GM12878 (cell line): ENCODE measurements around the gene SIK3. TPM values are rescaled to one million over a fixed set of nuclear protein-coding genes. Genes with fewer than 3 reads are reported as not detected.

Source experiments
- ATAC-seq: fragments of 200-7000 bp; cut with Tn5 transposase; 3 replicates; pipeline ENCODE4 v1.9.1; 2020; ENCODE audit warnings: mild to moderate bottlenecking, moderate library complexity
- BruUV-seq: library from RNA; stranded (reverse); fragments of 400-500 nt; replicated peaks from 2 replicates; lab custom pipeline; 2021; lab: Mats Ljungman, UMichigan
- CTCF ChIA-PET: fragments of 300-600 bp; sonication (Branson Sonifier 250); formaldehyde crosslinking; extraction: SDS; loops from one replicate; lab custom pipeline; 2021; ENCODE audit warnings: inconsistent platforms; lab: Yijun Ruan, JAX
- POLR2A ChIA-PET: fragments of 350-600 bp; formaldehyde crosslinking; extraction: SDS; loops from one replicate; lab custom pipeline; 2021; ENCODE audit warnings: inconsistent platforms; lab: Charles Lee
- RAD21 ChIA-PET: fragments of 300-600 bp; sonication (Branson Sonifier 250); formaldehyde crosslinking; loops from one replicate; lab custom pipeline; 2023; ENCODE audit warnings: antibody characterized with exemption; ENCODE audit not compliant: unreplicated experiment; lab: Charles Lee
- SMC1A ChIA-PET: fragments of 300-600 bp; sonication (Branson Sonifier 250); formaldehyde crosslinking; loops from one replicate; lab custom pipeline; 2023; ENCODE audit not compliant: unreplicated experiment, uncharacterized antibody; lab: Charles Lee
- DNase-seq: peaks from one replicate; pipeline ENCODE4 v3.0.0-alpha.2; 2011; ENCODE audit warnings: low read depth, low spot score
- FAIRE-seq: peaks from 3 replicates; lab custom pipeline; 2011; peaks lifted over from hg19 to GRCh38; lab: Jason Lieb, UNC
- H2AFZ ChIP-seq: 2 replicates; pipeline ENCODE4 v1.6.0; 2011; ENCODE audit warnings: low read depth, low read length, control low read depth; ENCODE audit not compliant: control insufficient read depth
- H3K27ac ChIP-seq: 2 replicates; pipeline ENCODE4 v1.5.1; 2011; ENCODE audit warnings: control low read depth; ENCODE audit not compliant: control insufficient read depth, insufficient read depth
- H3K27me3 ChIP-seq, 2 experiments: replicated peaks in 1 of 2; 2 replicates each; pipeline versions ENCODE4 v1.6.0 to v1.6.1; 2011; ENCODE audit warnings: low read length in 1 of 2; ENCODE audit not compliant: control insufficient read depth in 2 of 2, insufficient read depth in 2 of 2
- H3K36me3 ChIP-seq, 2 experiments: 2 replicates each; pipeline ENCODE4 v1.5.1; 2011; ENCODE audit warnings: low read length in 1 of 2; ENCODE audit not compliant: control insufficient read depth in 2 of 2, insufficient read depth in 2 of 2
- H3K4me1 ChIP-seq: 2 replicates; pipeline ENCODE4 v1.6.1; 2011; ENCODE audit warnings: mild to moderate bottlenecking, low read length, moderate library complexity, mixed read lengths; ENCODE audit not compliant: control insufficient read depth, insufficient read depth
- H3K4me2 ChIP-seq: 2 replicates; pipeline ENCODE4 v1.6.0; 2011; ENCODE audit warnings: control low read depth; ENCODE audit not compliant: control insufficient read depth, insufficient read depth
- H3K4me3 ChIP-seq: fragments of 200-600 bp; sonication (generic); 2 replicates; pipeline ENCODE4 v1.5.1; 2016
- H3K79me2 ChIP-seq: 2 replicates; pipeline ENCODE4 v1.6.0; 2011; ENCODE audit warnings: low read length; ENCODE audit not compliant: control insufficient read depth, insufficient read depth
- H3K9ac ChIP-seq: 2 replicates; pipeline ENCODE4 v1.8.0; 2011; ENCODE audit warnings: low read length, control low read depth, mixed read lengths; ENCODE audit not compliant: control insufficient read depth, insufficient read depth
- H3K9me3 ChIP-seq: replicated peaks from 3 replicates; pipeline ENCODE4 v1.5.1; 2011; ENCODE audit warnings: mild to moderate bottlenecking, low read length; ENCODE audit not compliant: control insufficient read depth, insufficient read depth
- H4K20me1 ChIP-seq: 2 replicates; pipeline ENCODE4 v1.6.0; 2011; ENCODE audit not compliant: control insufficient read depth, insufficient read depth
- BHLHE40 ChIP-seq, 2 experiments: fragments of 450-650 bp in 1 of 2; IDR thresholded peaks; 2 replicates each; pipeline ENCODE4 v1.6.1; 2011 to 2017; ENCODE audit warnings: low read depth in 2 of 2, borderline replicate concordance in 1 of 2, improper control_type of control experiment in 1 of 2, low read length in 1 of 2, mild to moderate bottlenecking in 1 of 2
- ETV6 ChIP-seq, 2 experiments: fragments of 450-650 bp in 1 of 2; IDR thresholded peaks in 1 of 2; conservative IDR thresholded peaks in 1 of 2; 2 replicates each; pipeline ENCODE4 v1.6.1; 2014; ENCODE audit warnings: antibody characterized with exemption in 1 of 2, borderline replicate concordance in 1 of 2, low read depth in 1 of 2, mild to moderate bottlenecking in 1 of 2, moderate library complexity in 1 of 2
- PAX5 ChIP-seq: IDR thresholded peaks from 2 replicates; pipeline ENCODE4 v1.6.1; 2011; ENCODE audit warnings: low read depth, low read length, borderline replicate concordance
- POLR2AphosphoS2 ChIP-seq: IDR thresholded peaks from 2 replicates; pipeline ENCODE4 v1.6.1; 2011; ENCODE audit warnings: low read depth, mild to moderate bottlenecking, low read length, improper control_type of control experiment, moderate library complexity
- RCOR1 ChIP-seq: conservative IDR thresholded peaks from 2 replicates; pipeline ENCODE4 v1.6.1; 2012; ENCODE audit warnings: low read depth, low read length, improper control_type of control experiment
- SMAD5 ChIP-seq: IDR thresholded peaks from 2 replicates; pipeline ENCODE4 v1.6.1; 2016; ENCODE audit warnings: antibody characterized with exemption, low read depth
- STAT1 ChIP-seq: fragments of 450-650 bp; conservative IDR thresholded peaks from 2 replicates; pipeline ENCODE4 v1.6.1; 2014; ENCODE audit warnings: antibody characterized with exemption, mild to moderate bottlenecking
- WGBS: methylation state at CpG from one replicate; pipeline ENCODE4 v1.1.6; 2016; ENCODE audit warnings: low lambda C conversion rate; ENCODE audit not compliant: insufficient replicate concordance, insufficient coverage; ENCODE audit errors: missing lambda C conversion rate; 5-methylcytosine and 5-hydroxymethylcytosine counted together
- in situ Hi-C: fragments of 300-500 bp; cut with MboI; formaldehyde crosslinking; loops from 9 replicates; pipeline ENCODE4 v1.14.3; 2018; ENCODE audit warnings: mixed read lengths
- intact Hi-C: fragments of 100-400 bp; cut with micrococcal nuclease; formaldehyde crosslinking; loops from one replicate; pipeline ENCODE4 v1.14.2; 2022; ENCODE audit not compliant: unreplicated experiment
- polyA plus RNA-seq, 11 experiments: library from polyadenylated mRNA; depleted of rRNA in 4 of 11; unstranded in 6 of 11; stranded (reverse) in 5 of 11; fragments of >200 nt; fragmentation: Nextera tagmentation in 4 of 11; fragmentation: Illumina TruSeq in 1 of 11; extraction: Ambion mirVana in 4 of 11; extraction: Trizol in 1 of 11; gene quantifications; 1 replicate in 1 of 11; 2 replicates in 10 of 11; pipeline versions ENCODE4 v1.2.1 to v1.2.3, GENCODE V29; 2011 to 2016; ENCODE audit warnings: inconsistent platforms in 2 of 11, missing spikeins in 2 of 11, low read depth in 1 of 11
- total RNA-seq, 4 experiments: library from RNA; depleted of rRNA in 3 of 4; stranded (reverse); fragments of >200 nt in 3 of 4; fragmentation: Illumina TruSeq in 1 of 4; extraction: Trizol in 1 of 4; gene quantifications; 2 replicates each; pipeline versions ENCODE4 v1.2.1 to v1.2.3, GENCODE V29; 2013 to 2021

Gene SIK3
- total and polyA plus RNA-seq, 10 of the 15 experiments (the other 5 are each of a cell fraction or from before 2014, with no cell fraction given) = 2.5 to 31.9 (median 11.1) TPM

DNA sequence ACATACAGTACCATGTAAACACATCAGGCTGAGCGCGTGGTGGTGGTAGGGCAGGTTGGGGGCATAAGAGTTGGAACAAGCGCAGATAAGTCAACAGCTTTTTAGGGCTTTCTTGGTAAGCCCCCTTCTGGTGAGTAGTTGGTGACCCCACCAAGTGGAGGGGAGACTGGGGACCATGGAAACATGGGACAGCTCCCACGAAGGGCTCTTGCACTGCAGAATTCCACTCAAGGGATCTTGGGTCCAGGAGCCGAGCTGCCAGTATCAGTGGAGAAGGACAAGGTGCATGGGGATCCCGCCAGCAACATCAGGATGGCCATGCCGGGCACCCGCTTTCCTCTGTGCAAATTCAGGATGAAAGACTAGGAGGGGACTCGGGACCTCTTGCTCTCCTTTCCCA, 254.6 kb downstream of the SIK3 start:
- CTCF ChIA-PET = interaction anchor here (1.6 kb wide), 1 partner anchor 53 kb away, joined by 3 read pairs; the partner anchor contains the start of gene APOA5
- no peak for ATAC-seq
- H3K79me2 ChIP-seq = no peaks in the 10 kb centered on the region
- H2AFZ ChIP-seq = no peak overlapping the region
- SMC1A ChIA-PET = no interaction called here
- FAIRE-seq = no peak
- H3K4me1 ChIP-seq = no peaks in the 10 kb centered on the region
- POLR2A ChIA-PET = no interaction called here
- no peak overlapping the region for H3K4me3 ChIP-seq
- BruUV-seq = no TSS peak
- no peak overlapping the region for H3K4me2 ChIP-seq
- H4K20me1 ChIP-seq = no peaks in the 10 kb centered on the region
- no peaks in the 10 kb centered on the region for H3K27me3 ChIP-seq
- RAD21 ChIA-PET = interaction anchor here (1.1 kb wide), 1 partner anchor 336 kb away, joined by 3 read pairs; no protein-coding TSS in a partner anchor
- 93% methylated on average over 9 of the region's 9 CpGs for WGBS
- TF ChIP-seq SMAD5 = no peak
- TF ChIP-seq ETV6 (conservative IDR thresholded peaks at IDR 0.05 in 1 of 2, IDR thresholded peaks at IDR 0.05 in 1 of 2; ENCODE audit: borderline replicate concordance in 1 of 2, low read depth in 1 of 2) = no peak
- in situ Hi-C loops = no loop called here
- H3K27ac ChIP-seq = no peak overlapping the region
- H3K36me3 ChIP-seq = peaks cover 11 to 14% of the 10 kb centered on the region in 2 experiments; a peak in 3 of 4 replicates
- no peaks in the 10 kb centered on the region for H3K9me3 ChIP-seq
- intact Hi-C loops = no loop called here
- DNase-seq = no peak
- no peak overlapping the region for H3K9ac ChIP-seq

DNA sequence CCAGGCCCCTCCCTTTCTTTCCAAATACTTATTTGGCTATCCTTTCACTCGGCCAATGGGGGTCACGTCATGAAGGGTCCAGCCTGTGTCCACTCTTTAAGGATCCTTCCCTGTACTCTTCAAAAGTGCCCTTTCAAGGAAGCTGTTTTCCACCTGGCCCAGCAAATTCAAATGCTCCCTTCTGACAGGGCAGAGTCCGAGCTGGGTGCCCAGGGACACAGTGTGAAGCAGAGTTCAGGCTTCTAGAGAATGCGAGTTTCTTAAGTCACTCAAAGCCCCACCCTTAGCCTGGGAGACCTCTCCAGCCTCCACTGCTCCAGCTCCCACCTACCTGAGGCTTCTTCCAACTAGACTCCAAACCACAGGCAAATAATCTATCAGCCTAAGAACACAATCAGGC, 255.3 kb downstream of the SIK3 start:
- FAIRE-seq (no peak), ATAC-seq (no peak), DNase-seq (no peak)
- no peak overlapping the region for H3K4me2 ChIP-seq
- no peaks in the 10 kb centered on the region for H3K27me3 ChIP-seq
- H3K4me3 ChIP-seq = no peak overlapping the region
- RAD21 ChIA-PET = interaction anchor here (1.1 kb wide), 1 partner anchor 337 kb away, joined by 3 read pairs; no protein-coding TSS in a partner anchor
- in situ Hi-C loops (no loop called here), intact Hi-C loops (no loop called here)
- H2AFZ ChIP-seq = no peak overlapping the region
- 100% methylated on average over 4 of the region's 4 CpGs for WGBS
- no peaks in the 10 kb centered on the region for H3K79me2 ChIP-seq
- H3K9me3 ChIP-seq = no peaks in the 10 kb centered on the region
- no peak overlapping the region for H3K9ac ChIP-seq
- POLR2A ChIA-PET = no interaction called here
- SMC1A ChIA-PET = no interaction called here
- H3K27ac ChIP-seq = no peak overlapping the region
- CTCF ChIA-PET = no interaction called here
- H3K4me1 ChIP-seq = no peaks in the 10 kb centered on the region
- TF ChIP-seq RCOR1 (no peak), PAX5 (no peak), BHLHE40 (IDR thresholded peaks at IDR 0.05; ENCODE audit: borderline replicate concordance in 1 of 2, low read depth in 2 of 2, low read length in 1 of 2) (no peak), POLR2AphosphoS2 (no peak), SMAD5 (no peak), STAT1 (no peak)
- H3K36me3 ChIP-seq = peaks cover 11 to 14% of the 10 kb centered on the region in 2 experiments; a peak in 3 of 4 replicates
- no TSS peak for BruUV-seq
- H4K20me1 ChIP-seq = no peaks in the 10 kb centered on the region
